Endometrium (tissue), 2 donors: Measurements from ENCODE around the gene HOXD8.

Experiments used
- FAIRE-seq: peaks from 2 replicates; lab custom pipeline; 2012; peaks lifted over from hg19 to GRCh38; lab: Jason Lieb, UNC
- donor health status: control.
- donor health status: control.

Gene HOXD8

DNA sequence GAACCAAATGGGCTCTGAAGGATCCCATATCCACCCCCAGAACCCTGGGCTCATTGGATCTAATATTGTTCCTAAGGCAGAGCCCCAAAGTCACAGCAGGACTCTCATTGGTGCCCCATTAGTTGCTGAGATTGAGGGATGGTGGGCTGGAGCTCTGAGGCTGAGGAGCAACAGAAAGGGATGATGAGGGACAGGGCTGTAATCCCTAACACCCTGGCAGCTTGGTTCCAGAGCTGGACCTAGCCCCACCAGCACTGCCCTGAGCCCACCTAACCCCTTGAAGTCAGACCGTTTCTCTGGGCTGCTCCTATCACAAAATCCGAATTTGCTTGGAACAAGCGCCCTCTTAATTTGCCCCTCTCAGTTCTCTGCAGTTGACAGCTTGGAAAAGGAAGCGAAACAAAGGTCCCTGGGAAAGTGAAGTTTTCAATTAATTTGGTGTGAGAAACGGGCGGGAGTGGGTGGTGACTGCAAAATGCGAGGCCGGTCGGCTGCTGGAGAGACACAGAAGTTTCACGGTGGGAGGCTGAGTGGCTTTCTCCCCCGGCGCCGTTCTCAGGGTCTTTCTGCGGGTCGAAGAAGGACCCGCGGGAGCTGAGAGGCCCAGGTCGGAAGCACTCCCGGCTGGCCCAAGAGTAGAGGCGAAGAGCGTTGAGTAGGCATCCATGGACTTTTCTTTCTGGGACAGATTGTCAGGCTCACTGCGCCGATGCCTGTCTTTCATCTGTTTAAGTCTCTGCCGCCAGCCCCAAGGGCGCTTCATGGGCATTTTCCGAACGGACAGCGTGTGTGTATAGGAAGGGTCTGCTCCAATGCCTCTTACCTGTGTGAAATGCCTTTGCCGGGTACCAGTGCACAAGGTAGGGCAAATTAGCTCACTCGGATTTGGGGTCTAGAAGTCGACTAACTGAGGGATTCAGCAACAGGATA, 37.9 kb upstream of the HOXD8 start:
- FAIRE-seq, result no peak

- no peak for FAIRE-seq
These were observed 37.0 kb upstream of the HOXD8 start, which contains the start of gene HOXD13 for GRCh38 chr2:176092270-176093144. Gene HOXD13, plus strand, starts transcription at chr2:176092721. Its CDS starts 170 bp downstream, at chr2:176092891.

GRCh38 chr2:176093145-176093897, 36.2 kb upstream of the HOXD8 start:
- FAIRE-seq, result no peak

DNA sequence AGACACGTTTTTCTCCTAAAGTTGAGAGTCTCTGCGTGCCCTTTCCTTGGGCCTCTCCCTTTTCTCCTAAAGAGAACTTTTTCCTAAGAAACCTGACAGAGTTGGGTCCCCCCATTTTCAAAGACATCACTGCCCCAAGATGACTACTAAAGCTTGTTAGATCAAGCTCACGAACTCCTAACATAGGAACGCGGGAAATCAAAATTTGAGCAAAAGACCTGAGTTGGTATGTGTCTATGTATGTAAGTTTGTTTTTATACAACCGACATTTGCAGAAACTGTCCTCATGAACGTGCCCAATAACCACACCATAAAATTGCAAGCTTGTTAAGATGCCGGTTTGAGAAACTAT, 35.6 kb upstream of the HOXD8 start:
- no peak for FAIRE-seq

GRCh38 chr2:176094349-176094748, 35.2 kb upstream of the HOXD8 start:
- no peak for FAIRE-seq

- no peak for FAIRE-seq
These were observed 34.1 kb upstream of the HOXD8 start for GRCh38 chr2:176095421-176095820.

GRCh38 chr2:176096243-176096985, 33.1 kb upstream of the HOXD8 start:
- no peak for FAIRE-seq

DNA sequence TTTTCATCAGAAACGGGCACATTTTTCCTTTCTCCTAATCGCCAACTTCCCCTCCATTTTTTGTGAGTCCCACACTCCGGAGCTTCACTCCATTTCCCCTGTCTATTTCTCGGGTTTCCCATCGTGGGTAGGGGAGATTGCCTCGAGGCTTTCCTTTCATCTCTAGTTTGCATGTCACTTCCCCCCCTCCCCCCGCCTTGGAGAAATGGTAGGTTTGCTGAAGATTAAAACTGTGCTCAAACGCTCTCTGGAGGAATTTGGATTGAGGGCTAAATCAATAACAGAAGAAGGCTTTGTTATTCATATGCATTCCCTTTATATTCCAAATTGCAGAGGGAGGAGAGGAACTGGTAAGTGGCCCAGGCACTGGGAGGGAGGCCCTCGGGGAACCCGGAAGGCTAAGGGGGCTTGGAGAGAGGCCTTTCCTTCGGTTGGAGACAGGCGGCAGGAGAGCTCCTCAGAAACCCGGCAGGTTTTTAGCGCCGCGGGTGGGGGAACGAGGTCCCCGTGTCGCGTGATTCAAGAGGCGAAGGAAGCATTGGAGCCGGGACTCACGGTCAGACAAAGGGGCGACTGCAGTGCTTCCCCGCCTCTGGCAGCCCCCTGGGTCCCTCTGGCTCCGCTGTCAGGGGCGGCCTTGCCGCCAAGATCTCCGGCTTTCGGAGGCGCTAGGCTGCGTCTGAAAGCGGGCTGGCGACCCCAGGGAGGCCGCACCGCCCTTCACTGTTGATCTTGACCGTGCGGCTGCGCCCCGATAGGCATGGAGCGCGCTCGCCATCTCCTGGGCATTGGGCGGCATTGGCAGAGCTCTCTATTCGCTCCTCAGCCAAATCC, 32.3 kb upstream of the HOXD8 start:
- no peak for FAIRE-seq

DNA sequence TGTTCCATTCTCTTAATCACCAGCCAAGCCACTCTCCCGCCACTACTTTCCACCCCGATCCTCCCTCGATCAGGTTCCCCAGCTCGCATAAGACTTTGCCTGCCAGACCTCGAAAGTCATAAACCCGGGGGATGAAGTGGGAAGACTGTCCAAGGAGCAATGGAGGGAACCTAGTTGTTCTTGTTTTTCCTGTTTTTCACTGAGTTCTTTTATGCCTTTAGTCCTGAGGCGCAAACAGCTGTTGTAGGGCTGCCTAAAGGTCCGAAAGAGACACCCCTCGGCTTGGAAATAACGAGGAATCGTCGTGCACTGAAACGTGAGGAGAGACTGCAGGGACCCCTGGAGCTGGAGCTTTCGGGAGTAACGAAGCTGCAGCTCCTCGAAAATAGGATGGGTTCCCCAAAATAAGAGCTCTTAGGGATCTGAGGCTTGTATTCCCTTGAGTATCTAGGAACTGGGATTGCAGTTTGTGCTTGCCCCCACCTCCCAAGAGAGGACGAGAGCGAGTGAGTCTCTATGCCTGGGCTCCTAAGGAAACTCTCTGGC, 31.6 kb upstream of the HOXD8 start:
- no peak for FAIRE-seq

DNA sequence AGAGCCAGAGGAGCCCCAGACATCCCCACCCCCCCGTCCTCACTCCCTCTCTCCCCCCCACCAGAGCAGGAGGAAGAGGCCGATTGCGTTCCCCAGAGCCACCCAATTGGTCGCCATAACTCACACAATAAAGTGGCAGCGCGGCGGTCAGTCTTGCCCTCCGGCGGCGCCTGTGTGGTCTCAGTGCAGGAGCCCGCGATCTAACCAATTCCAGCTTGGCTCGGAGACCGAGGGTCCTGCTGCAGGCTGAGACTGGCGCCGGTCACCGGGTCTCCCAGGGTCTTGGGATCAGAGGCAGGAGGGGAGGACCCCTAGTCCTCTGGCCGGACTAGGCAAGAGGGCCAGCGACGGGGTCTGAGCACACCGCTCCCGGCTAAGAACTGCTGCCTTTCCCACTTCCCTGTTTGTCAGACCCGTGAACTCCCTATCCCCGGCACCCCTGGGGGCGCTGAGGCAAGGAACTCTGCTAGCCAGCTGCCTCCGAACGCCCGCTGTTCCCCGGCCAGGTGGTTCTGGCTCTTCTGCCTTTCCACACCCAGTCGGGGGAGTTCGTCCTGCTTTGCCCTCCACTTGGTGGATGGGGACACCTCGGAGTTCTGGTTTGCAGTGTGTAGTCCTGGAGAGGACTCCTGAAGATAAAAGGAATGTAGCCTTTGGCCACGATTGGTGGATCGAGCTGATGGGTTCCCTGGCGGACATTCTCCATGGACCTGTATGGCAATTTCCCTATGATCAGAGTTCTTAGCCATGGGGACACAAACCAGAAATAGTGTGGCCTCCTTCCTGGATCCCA, 30.9 kb upstream of the HOXD8 start:
- no peak for FAIRE-seq

DNA sequence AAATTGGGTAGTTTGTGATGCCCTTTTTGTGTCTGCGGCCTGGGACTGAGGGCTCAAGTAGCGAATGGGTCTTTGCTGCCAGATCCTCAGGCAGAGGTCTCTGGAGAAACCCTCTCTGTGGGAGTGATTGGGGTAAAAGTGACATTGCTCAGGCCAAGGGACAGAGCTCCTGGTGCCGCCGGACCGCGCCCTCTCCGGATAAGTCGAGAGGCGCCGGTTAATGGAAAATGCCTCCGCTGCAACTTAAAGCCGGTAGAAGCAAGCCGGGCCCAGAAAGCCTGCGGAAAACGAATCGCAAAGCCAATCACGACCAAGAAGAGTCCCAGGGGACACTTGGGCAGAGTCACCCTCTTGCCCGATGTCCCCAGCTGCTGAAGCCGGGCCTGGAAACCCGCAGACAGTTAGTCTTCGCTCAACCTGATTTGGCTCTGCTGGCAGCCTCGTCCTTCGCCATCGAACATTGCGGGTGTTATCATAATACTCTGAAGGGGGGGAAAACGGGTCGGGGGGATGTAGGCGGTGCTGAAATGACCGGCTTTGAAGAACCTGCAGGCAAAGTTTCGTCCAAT, 30.3 kb upstream of the HOXD8 start:
- FAIRE-seq, result no peak

- no peak for FAIRE-seq
These were observed 29.6 kb upstream of the HOXD8 start, which contains the start of gene HOXD12 for GRCh38 chr2:176099728-176100546. Gene HOXD12, plus strand, starts transcription at chr2:176099795. Its CDS starts 7 bp downstream, at chr2:176099802.

GRCh38 chr2:176100547-176101140, 28.9 kb upstream of the HOXD8 start:
- FAIRE-seq, result no peak

DNA sequence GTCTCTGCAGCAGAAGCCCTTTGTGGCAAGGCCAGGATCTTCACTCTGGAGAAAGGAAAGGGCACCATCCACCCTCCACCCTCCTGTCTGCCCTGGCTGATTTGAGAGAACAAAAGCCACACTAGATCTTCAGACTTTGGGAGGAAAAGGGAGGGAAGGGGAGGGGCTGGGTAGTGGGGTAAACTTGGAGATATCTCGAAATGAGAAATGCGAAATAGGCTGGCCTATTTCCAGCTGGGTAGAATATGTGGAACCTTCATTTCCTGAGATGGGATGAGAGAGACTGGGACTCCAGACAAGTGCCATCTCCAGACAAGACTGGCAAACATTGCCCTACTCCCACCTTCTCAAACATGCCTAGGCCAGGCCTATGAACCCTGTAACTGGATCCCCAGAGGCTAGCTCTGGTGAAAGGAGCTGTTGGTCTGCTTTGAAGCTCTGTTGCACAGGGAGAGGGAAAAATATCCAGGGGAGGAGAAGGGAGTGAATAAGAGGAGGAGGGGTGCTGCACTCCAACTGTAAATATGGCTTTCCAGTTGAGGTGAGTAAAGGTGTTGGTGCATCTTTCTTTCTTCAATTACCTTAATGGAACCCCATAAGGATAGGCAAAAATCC, 28.2 kb upstream of the HOXD8 start:
- FAIRE-seq, result no peak

- FAIRE-seq, result no peak
These were observed 27.7 kb upstream of the HOXD8 start for GRCh38 chr2:176101842-176102241.

DNA sequence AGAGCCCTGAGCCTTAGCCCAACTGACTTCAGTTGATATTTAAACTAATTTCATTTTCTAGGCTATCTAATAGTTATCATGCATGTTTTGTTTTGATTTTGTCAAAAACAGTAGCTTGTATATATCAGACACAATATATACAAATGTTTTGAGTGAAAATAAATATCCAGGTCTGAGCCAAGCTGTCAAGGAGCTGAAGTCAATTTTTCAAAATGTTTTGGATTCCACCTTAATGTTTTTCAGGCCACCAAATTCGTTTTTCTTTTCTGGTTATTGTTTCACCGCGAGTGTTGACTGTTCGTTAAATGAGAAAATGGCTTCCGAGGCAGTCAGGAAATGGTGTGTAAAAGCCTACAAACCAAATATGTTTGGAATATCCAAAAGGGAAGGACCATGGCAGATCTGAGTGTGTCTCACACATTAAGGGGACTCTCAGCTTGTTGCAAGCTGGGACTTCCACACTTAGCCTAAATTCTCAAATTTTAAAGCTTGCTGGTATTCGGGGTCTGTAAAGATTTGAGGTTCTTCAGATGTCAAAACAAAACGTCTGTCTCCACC, 27.1 kb upstream of the HOXD8 start:
- FAIRE-seq, result no peak

DNA sequence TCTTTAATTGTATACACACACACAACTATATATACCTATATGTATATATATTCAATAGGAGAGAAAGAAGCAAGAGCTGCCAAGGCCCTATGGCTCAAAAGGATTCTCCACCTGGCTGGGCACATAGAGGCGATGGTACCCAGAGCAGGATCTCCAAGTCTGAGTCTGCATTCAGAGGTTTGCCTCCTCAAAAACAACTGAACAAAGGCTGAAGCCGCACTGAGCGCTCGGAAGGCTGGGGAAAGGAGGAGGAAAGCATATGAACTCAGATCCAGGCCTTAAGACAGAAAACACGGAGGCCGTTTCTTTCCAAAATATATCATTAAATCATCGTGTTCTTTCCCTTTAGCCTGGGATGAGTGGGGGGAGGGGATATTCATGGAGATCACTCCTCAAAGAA, 26.3 kb upstream of the HOXD8 start:
- no peak for FAIRE-seq
